ENCODE measurements around the gene RRN3.
"Not testable (repeated sequence)": the region's sequence is repeated elsewhere in the genome, so short reads cannot be mapped to it uniquely, and the experiment has no call there.

DNA sequence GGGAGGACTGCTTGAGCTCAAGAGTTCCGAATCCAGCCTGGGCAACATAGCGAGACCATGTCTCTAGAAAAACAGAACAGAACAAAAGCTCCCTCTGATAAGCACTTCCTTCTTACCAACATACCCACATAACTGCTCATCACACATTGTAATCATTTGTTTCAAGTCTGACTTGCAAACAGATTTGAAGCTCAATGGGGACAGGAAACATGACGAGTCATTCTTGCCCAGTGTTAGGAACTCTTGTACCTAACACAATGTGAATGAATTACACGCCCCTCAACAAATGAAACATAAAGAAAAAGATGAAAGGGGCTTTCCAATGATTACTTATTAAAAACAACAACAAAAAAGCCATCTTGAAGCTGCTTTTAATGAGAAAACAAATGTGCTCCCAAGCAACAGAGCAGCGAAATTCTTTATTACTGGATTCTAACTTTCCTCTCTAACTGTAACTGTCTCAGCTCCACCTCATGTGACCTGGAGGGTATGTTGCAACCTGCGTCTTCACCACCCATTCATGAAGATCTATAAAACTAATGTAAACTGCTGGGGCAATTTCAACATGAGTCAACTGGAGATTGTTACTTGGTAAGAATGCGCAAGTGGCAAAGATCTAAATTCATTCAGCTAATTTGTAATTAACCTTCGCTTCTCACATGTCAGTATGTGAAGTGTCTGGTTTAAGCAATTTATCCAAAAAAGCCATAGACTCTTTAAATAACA is 31.8 kb downstream of the RRN3 start:
- TF ChIP-seq, protein P1, sequence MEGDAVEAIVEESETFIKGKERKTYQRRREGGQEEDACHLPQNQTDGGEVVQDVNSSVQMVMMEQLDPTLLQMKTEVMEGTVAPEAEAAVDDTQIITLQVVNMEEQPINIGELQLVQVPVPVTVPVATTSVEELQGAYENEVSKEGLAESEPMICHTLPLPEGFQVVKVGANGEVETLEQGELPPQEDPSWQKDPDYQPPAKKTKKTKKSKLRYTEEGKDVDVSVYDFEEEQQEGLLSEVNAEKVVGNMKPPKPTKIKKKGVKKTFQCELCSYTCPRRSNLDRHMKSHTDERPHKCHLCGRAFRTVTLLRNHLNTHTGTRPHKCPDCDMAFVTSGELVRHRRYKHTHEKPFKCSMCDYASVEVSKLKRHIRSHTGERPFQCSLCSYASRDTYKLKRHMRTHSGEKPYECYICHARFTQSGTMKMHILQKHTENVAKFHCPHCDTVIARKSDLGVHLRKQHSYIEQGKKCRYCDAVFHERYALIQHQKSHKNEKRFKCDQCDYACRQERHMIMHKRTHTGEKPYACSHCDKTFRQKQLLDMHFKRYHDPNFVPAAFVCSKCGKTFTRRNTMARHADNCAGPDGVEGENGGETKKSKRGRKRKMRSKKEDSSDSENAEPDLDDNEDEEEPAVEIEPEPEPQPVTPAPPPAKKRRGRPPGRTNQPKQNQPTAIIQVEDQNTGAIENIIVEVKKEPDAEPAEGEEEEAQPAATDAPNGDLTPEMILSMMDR (IDR thresholded peaks at IDR 0.05 in 4 of 5, conservative IDR thresholded peaks at IDR 0.05 in 1 of 5): not testable (repeated sequence)
- TF ChIP-seq POLR2A (IDR thresholded peaks at IDR 0.05): not testable (repeated sequence)
